ENCODE results near the gene VAMP2. TPM values are rescaled to one million over a fixed set of nuclear protein-coding genes. Genes with fewer than 3 reads are reported as not detected.

Gene VAMP2
- total and polyA plus RNA-seq, 2 of the 4 experiments (the other 2 are of a cell fraction), result 2.3 to 33.3 TPM

DNA sequence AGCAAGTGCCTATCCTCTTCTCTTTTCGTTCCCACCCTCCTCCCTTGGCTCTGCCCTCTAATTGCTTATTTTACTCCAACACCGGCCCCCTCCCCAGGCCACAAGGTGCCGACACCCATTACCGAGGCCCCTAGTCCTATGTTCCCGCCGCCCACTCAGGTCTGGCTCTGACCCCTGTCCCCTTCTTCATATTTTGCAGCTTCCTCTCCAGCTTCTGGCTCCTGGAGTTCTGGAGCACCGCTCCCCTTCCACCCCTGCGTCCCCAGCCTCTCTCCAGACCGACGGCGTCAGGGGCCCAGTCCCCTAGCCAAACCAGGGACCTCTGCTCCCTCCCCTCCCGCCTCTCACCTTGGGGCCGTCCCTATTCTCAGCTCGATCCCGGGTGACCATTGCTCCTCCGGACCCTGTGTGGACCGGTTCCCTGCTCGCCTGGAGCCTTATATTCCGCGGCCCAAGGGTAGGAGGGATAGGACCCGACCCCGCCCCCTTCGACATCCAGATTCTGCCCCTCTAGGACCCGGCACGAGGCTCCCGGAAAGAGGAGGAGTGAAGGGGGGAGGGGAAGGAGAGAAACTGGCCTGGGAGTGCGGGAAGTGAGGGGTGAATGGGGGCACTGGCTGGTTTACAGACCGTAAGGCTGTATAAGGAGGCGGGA is 38.9 kb downstream of the VAMP2 start, which contains the start of gene HES7 (continued):
- TF ChIP-seq RAD21 (IDR thresholded peaks at IDR 0.05; ENCODE audit: low read length) (no peak), MAFK (IDR thresholded peaks at IDR 0.05; ENCODE audit: low read depth, low read length) (no peak)

DNA sequence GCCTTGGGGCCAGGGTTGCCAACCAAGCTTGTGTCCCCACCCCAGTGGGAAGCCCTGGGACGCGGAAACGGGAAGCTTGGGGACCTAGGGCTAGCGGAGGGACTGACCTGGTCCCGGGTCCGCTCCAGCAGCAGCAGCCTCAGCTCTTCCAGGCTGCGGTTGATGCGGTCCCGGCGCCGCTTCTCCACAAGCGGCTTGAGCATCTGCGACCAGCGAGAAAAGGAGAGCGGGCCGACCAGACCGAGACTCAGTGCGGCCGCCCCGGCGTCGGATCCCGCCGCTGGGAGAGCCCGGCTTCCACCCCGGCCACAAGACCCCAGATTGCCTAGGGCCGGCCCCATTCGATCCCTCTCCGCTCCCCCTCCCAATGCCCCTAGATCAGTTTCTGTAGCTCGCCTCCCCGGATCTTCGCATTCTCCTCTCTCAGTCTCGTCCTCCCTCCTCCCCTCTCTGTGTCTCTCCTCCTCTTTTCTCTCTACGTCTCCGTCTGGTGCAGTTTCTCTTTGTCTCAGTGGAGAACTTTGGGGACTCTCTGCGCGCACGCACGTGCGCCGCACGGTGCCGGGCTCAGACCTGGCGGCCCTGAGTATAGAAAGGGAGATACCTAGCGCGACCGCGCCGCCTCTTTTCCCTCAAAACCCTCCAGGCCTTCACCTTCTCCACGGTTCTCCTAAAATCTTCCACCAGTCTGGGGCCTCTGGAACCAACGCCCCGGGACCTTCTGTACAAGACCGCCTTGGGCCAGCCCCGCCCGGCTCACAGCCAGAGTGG is 39.6 kb downstream of the VAMP2 start:
- Histone ChIP-seq H3K9ac (ENCODE audit: low read depth, low read length) (peak overlapping the region; percentile 37; the same call in 1 of the 2 replicates), H4K20me1 (ENCODE audit: insufficient read depth, low read length) (peaks cover 24% of the 10 kb centered on the region), H2BK5ac (ENCODE audit: low read depth, low read length, poor library complexity, severe bottlenecking) (no peak overlapping the region), H3K4me3 (ENCODE audit: insufficient read depth, low read depth, low read length) (peak overlapping the region; percentile 73), H3K23ac (ENCODE audit: low read depth, low read length) (peak overlapping the region; percentile 28; the same call in 1 of the 2 replicates), H3K4ac (ENCODE audit: low read depth, low read length) (peak overlapping the region; percentile 19; the same call in 1 of the 2 replicates), H4K8ac (ENCODE audit: low read depth in 2 of 2, low read length in 2 of 2) (no peak overlapping the region), H3K4me2 (ENCODE audit: low read depth, low read length) (peak overlapping the region; percentile 86), H2BK120ac (ENCODE audit: low read depth, low read length) (no peak overlapping the region), H4K91ac (ENCODE audit: insufficient read depth, low read depth, low read length) (no peak overlapping the region), H3K79me1 (ENCODE audit: low read depth in 1 of 2, low read length in 2 of 2) (no peaks in the 10 kb centered on the region; a peak in 1 of 4 replicates), H3K27ac (ENCODE audit: insufficient read depth, low read length) (no peak overlapping the region), H3K14ac (replicated peaks; ENCODE audit: low read depth, low read length) (0 out of 2 replicates have a peak overlapping the region, but pooled peaks have one; percentile 12), H2AFZ (replicated peaks; ENCODE audit: low read length, poor library complexity) (peak overlapping the region; percentile 88), H3K56ac (ENCODE audit: extremely low read depth, insufficient read depth, low read length) (no peak overlapping the region), H2BK20ac (ENCODE audit: low read depth, low read length) (no peak overlapping the region), H2AK9ac (replicated peaks; ENCODE audit: low read depth, low read length, poor library complexity) (peak overlapping the region; percentile 30), H3K27me3 (ENCODE audit: control insufficient read depth, insufficient read depth, low read length) (no peaks in the 10 kb centered on the region), H2BK15ac (ENCODE audit: low read depth, low read length) (no peak overlapping the region), H3K4me1 (ENCODE audit: control insufficient read depth, insufficient read depth, low read length) (peaks cover 12% of the 10 kb centered on the region), H2AK5ac (ENCODE audit: low read depth, low read length) (no peak overlapping the region), H3K9me3 (ENCODE audit: control insufficient read depth, insufficient read depth, low read length) (no peaks in the 10 kb centered on the region), H3K18ac (ENCODE audit: low read depth, low read length) (no peak overlapping the region), H3K9me1 (ENCODE audit: insufficient read depth, low read length) (peaks cover 9% of the 10 kb centered on the region), H4K5ac (ENCODE audit: low read depth, low read length) (no peak overlapping the region), H3K36me3 (ENCODE audit: control insufficient read depth, insufficient read depth, low read length) (no peaks in the 10 kb centered on the region)
- WGBS, 2 experiments (ENCODE audit: extremely low coverage in 2 of 2, insufficient read length in 1 of 2), result 2% methylated on average over 19 of the region's 55 CpGs; no CpG with 5 or more reads in 1 of the 2 experiments
- ChIA-PET CTCF (no interaction called here), POLR2A (ENCODE audit: unreplicated experiment) (no interaction called here)
- BruUV-seq (replicated peaks), result no TSS peak
- dilution Hi-C loops (cut with HindIII; ENCODE audit: low sequenced_read_pairs, unreplicated experiment), result loop anchor here (25.0 kb wide), 1 partner anchor 114 kb away; the partner anchor contains the start of genes CTC1 and PFAS
- TF ChIP-seq NFE2L2 (IDR thresholded peaks at IDR 0.05; ENCODE audit: low read depth, low read length), result no peak
- TF ChIP-seq CHD1 (IDR thresholded peaks at IDR 0.05; ENCODE audit: low read depth, low read length), result no peak
- TF ChIP-seq, protein P1, sequence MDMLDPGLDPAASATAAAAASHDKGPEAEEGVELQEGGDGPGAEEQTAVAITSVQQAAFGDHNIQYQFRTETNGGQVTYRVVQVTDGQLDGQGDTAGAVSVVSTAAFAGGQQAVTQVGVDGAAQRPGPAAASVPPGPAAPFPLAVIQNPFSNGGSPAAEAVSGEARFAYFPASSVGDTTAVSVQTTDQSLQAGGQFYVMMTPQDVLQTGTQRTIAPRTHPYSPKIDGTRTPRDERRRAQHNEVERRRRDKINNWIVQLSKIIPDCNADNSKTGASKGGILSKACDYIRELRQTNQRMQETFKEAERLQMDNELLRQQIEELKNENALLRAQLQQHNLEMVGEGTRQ (IDR thresholded peaks at IDR 0.05; ENCODE audit: low read depth, low read length), result no peak
- no peak for TF ChIP-seq RCOR1 (IDR thresholded peaks at IDR 0.05; ENCODE audit: insufficient replicate concordance, low read length)
- peak; percentile 79 for TF ChIP-seq BHLHE40 (IDR thresholded peaks at IDR 0.05; ENCODE audit: low read depth, low read length)
- no peak for TF ChIP-seq FOS (IDR thresholded peaks at IDR 0.05; ENCODE audit: low read depth, low read length)
- peak; percentile 58; the same call in 1 of the 2 replicates for TF ChIP-seq MXI1 (IDR thresholded peaks at IDR 0.05; ENCODE audit: borderline replicate concordance, low read depth, low read length)
- DNase-seq (peak; percentile 27), ATAC-seq (ENCODE audit: low read depth) (no peak)
- in situ Hi-C loops (cut with MboI; ENCODE audit: low sequenced_read_pairs), result loop anchor here (5.0 kb wide), 1 partner anchor 99 kb away; no protein-coding TSS in a partner anchor
- intact Hi-C loops (cut with micrococcal nuclease), result no loop called here
